Measurements from ENCODE around the gene PRKCQ. TPM values are rescaled to one million over a fixed set of nuclear protein-coding genes. Genes with fewer than 3 reads are reported as not detected.

PRKCQ gene
- total RNA-seq, 1 experiment from 2014 or later, result 0.73 TPM

- Mint-ChIP-seq H3K9me3 (ENCODE audit: low read depth, unreplicated experiment) (no peaks in the 10 kb centered on the region), H3K4me3 (ENCODE audit: low read depth, unreplicated experiment) (no peak overlapping the region), H3K27me3 (ENCODE audit: unreplicated experiment) (peaks cover 85% of the 10 kb centered on the region), H3K4me1 (ENCODE audit: low read depth, unreplicated experiment) (no peaks in the 10 kb centered on the region), H3K27ac (ENCODE audit: unreplicated experiment) (no peak overlapping the region), H3K36me3 (ENCODE audit: insufficient read depth, unreplicated experiment) (no peaks in the 10 kb centered on the region)
- no peak for TF ChIP-seq CTCF (IDR thresholded peaks at IDR 0.05; ENCODE audit: unreplicated experiment)
- intact Hi-C loops (cut with micrococcal nuclease; ENCODE audit: unreplicated experiment), result no loop called here
- BruUV-seq (replicated peaks), result no TSS peak
- no peak for DNase-seq
- CTCF ChIA-PET, result no interaction called here
These were observed 37.1 kb downstream of the PRKCQ start for GRCh38 chr10:6542999-6543430.

- intact Hi-C loops (cut with micrococcal nuclease; ENCODE audit: unreplicated experiment), result no loop called here
- CTCF ChIA-PET, result no interaction called here
- Mint-ChIP-seq H3K9me3 (ENCODE audit: low read depth, unreplicated experiment) (no peaks in the 10 kb centered on the region), H3K4me3 (ENCODE audit: low read depth, unreplicated experiment) (no peak overlapping the region), H3K27me3 (ENCODE audit: unreplicated experiment) (peaks cover 97% of the 10 kb centered on the region), H3K27ac (ENCODE audit: unreplicated experiment) (no peak overlapping the region), H3K4me1 (ENCODE audit: low read depth, unreplicated experiment) (no peaks in the 10 kb centered on the region), H3K36me3 (ENCODE audit: insufficient read depth, unreplicated experiment) (no peaks in the 10 kb centered on the region)
- no peak for TF ChIP-seq CTCF (IDR thresholded peaks at IDR 0.05; ENCODE audit: unreplicated experiment)
- no peak for DNase-seq
- BruUV-seq (replicated peaks), result no TSS peak
These were observed 40.2 kb downstream of the PRKCQ start for GRCh38 chr10:6539833-6540232.

GRCh38 chr10:6537770-6538169, 42.3 kb downstream of the PRKCQ start:
- no TSS peak for BruUV-seq (replicated peaks)
- Mint-ChIP-seq H3K9me3 (ENCODE audit: low read depth, unreplicated experiment) (no peaks in the 10 kb centered on the region), H3K27me3 (ENCODE audit: unreplicated experiment) (peaks cover 90% of the 10 kb centered on the region), H3K27ac (ENCODE audit: unreplicated experiment) (no peak overlapping the region), H3K4me3 (ENCODE audit: low read depth, unreplicated experiment) (no peak overlapping the region), H3K36me3 (ENCODE audit: insufficient read depth, unreplicated experiment) (no peaks in the 10 kb centered on the region), H3K4me1 (ENCODE audit: low read depth, unreplicated experiment) (no peaks in the 10 kb centered on the region)
- CTCF ChIA-PET, result no interaction called here
- DNase-seq, result no peak
- TF ChIP-seq CTCF (IDR thresholded peaks at IDR 0.05; ENCODE audit: unreplicated experiment), result no peak
- intact Hi-C loops (cut with micrococcal nuclease; ENCODE audit: unreplicated experiment), result no loop called here

GRCh38 chr10:6536102-6536501, 44.0 kb downstream of the PRKCQ start:
- no peak for DNase-seq
- Mint-ChIP-seq H3K27ac (ENCODE audit: unreplicated experiment) (no peak overlapping the region), H3K36me3 (ENCODE audit: insufficient read depth, unreplicated experiment) (no peaks in the 10 kb centered on the region), H3K4me1 (ENCODE audit: low read depth, unreplicated experiment) (no peaks in the 10 kb centered on the region), H3K9me3 (ENCODE audit: low read depth, unreplicated experiment) (no peaks in the 10 kb centered on the region), H3K4me3 (ENCODE audit: low read depth, unreplicated experiment) (no peak overlapping the region), H3K27me3 (ENCODE audit: unreplicated experiment) (peaks cover 90% of the 10 kb centered on the region)
- BruUV-seq (replicated peaks), result no TSS peak
- no peak for TF ChIP-seq CTCF (IDR thresholded peaks at IDR 0.05; ENCODE audit: unreplicated experiment)
- CTCF ChIA-PET, result no interaction called here
- intact Hi-C loops (cut with micrococcal nuclease; ENCODE audit: unreplicated experiment), result no loop called here

Measured in Calu3 (cell line).